Naive thymus-derived CD4-positive, alpha-beta T cell (primary cell): ENCODE measurements around the gene MCM5. TPM values are rescaled to one million over a fixed set of nuclear protein-coding genes. Genes with fewer than 3 reads are reported as not detected.
"Not testable (repeated sequence)": the region's sequence is repeated elsewhere in the genome, so short reads cannot be mapped to it uniquely, and the experiment has no call there.

Experiments
- ATAC-seq: fragments of 150-1000 bp; cut with Tn5 transposase; 2 replicates; pipeline ENCODE4 v1.10.0; 2021; ENCODE audit warnings: mild to moderate bottlenecking, moderate library complexity
- CTCF ChIA-PET: fragments of 350-600 bp; sonication (Branson Sonifier 250); formaldehyde crosslinking; loops from one replicate; lab custom pipeline; 2021; ENCODE audit warnings: antibody characterized with exemption; lab: Charles Lee
- POLR2A ChIA-PET: fragments of 350-600 bp; sonication (Branson Sonifier 250); formaldehyde crosslinking; loops from one replicate; lab custom pipeline; 2021; ENCODE audit warnings: antibody characterized with exemption, inconsistent platforms; lab: Charles Lee
- DNase-seq, 9 donors: peaks; one replicate each; pipeline versions ENCODE4 v3.0.0 to v3.0.0-alpha.2; 2020 to 2022; ENCODE audit warnings: mixed read lengths in 1 of 9
- H3K27ac ChIP-seq: one replicate; pipeline ENCODE4 v1.7.0; 2013; ENCODE audit warnings: mild to moderate bottlenecking, low read depth, low read length, moderate library complexity
- H3K27me3 ChIP-seq, 2 donors: one replicate each; pipeline ENCODE4 v1.7.0; 2013; ENCODE audit warnings: low read length in 2 of 2, mild to moderate bottlenecking in 2 of 2, moderate library complexity in 2 of 2; ENCODE audit not compliant: control insufficient read depth in 2 of 2, insufficient read depth in 2 of 2
- H3K36me3 ChIP-seq, 3 experiments: 1 replicate in 2 of 3; 2 replicates in 1 of 3; pipeline ENCODE4 v1.7.0; 2013; ENCODE audit warnings: low read length in 3 of 3, mild to moderate bottlenecking in 3 of 3, moderate library complexity in 1 of 3; ENCODE audit not compliant: insufficient read depth in 3 of 3, control insufficient read depth in 2 of 3
- H3K4me1 ChIP-seq, 2 donors: one replicate each; pipeline ENCODE4 v1.7.0; 2013; ENCODE audit warnings: low read length in 2 of 2, mild to moderate bottlenecking in 2 of 2, moderate library complexity in 1 of 2; ENCODE audit not compliant: control insufficient read depth in 2 of 2, insufficient read depth in 2 of 2
- H3K4me3 ChIP-seq: 2 replicates; pipeline ENCODE4 v1.7.0; 2013; ENCODE audit warnings: mild to moderate bottlenecking, low read length
- H3K9me3 ChIP-seq, 3 experiments: 1 replicate in 2 of 3; 2 replicates in 1 of 3; pipeline ENCODE4 v1.7.0; 2013; ENCODE audit warnings: low read length in 3 of 3; ENCODE audit not compliant: control insufficient read depth in 2 of 3
- H3K27ac Mint-ChIP-seq, 9 donors: one replicate each; pipeline ENCODE4 v1.8.0; 2020 to 2022; ENCODE audit warnings: mixed read lengths in 9 of 9, mild to moderate bottlenecking in 8 of 9, moderate library complexity in 5 of 9, inconsistent platforms in 2 of 9
- H3K27me3 Mint-ChIP-seq, 5 donors: one replicate each; pipeline ENCODE4 v1.8.0; 2021 to 2022; ENCODE audit warnings: mixed read lengths in 5 of 5, mild to moderate bottlenecking in 1 of 5
- H3K36me3 Mint-ChIP-seq, 5 donors: one replicate each; pipeline ENCODE4 v1.8.0; 2020 to 2022; ENCODE audit warnings: mixed read lengths in 5 of 5, mild to moderate bottlenecking in 3 of 5, inconsistent platforms in 1 of 5
- H3K4me1 Mint-ChIP-seq, 7 donors: one replicate each; pipeline ENCODE4 v1.8.0; 2020 to 2022; ENCODE audit warnings: mixed read lengths in 7 of 7, mild to moderate bottlenecking in 3 of 7, inconsistent platforms in 1 of 7
- H3K4me3 Mint-ChIP-seq, 10 donors: one replicate each; pipeline ENCODE4 v1.8.0; 2020 to 2022; ENCODE audit warnings: mild to moderate bottlenecking in 10 of 10, mixed read lengths in 10 of 10, moderate library complexity in 6 of 10, inconsistent platforms in 2 of 10
- H3K9me3 Mint-ChIP-seq, 11 donors: one replicate each; pipeline ENCODE4 v1.8.0; 2020 to 2022; ENCODE audit warnings: mixed read lengths in 11 of 11, mild to moderate bottlenecking in 4 of 11, inconsistent platforms in 1 of 11, moderate library complexity in 1 of 11
- intact Hi-C, 2 donors: fragments of 100-400 bp; cut with micrococcal nuclease; formaldehyde crosslinking; loops; one replicate each; pipeline ENCODE4 v1.15.1; 2023
- polyA plus RNA-seq, 2 donors: library from polyadenylated mRNA; unstranded; fragments of 300-500 nt; fragmentation: Illumina TruSeq; gene quantifications; one replicate each; pipeline ENCODE4 v1.2.3, GENCODE V29; 2021
- total RNA-seq, 6 experiments: library from RNA in 5 of 6; stranded (reverse) in 5 of 6; gene quantifications; 1 replicate in 5 of 6; 2 replicates in 1 of 6; pipeline ENCODE4 v1.2.3 and lab custom pipeline; 2021 to 2026

Gene MCM5
- total and polyA plus RNA-seq, 7 experiments from 2014 or later = 19.7 to 208 (median 37.3) TPM

- CTCF ChIA-PET = no interaction called here
- Mint-ChIP-seq H3K4me1 (no peaks in the 10 kb centered on the region), H3K27me3 (no peaks in the 10 kb centered on the region), H3K36me3 (peaks cover 0 to 12% (median 6%) of the 10 kb centered on the region in 5 donors), H3K4me3 (no peak overlapping the region), H3K27ac (no peak overlapping the region), H3K9me3 (peaks cover 0 to 7% (median 0%) of the 10 kb centered on the region in 11 donors)
- Histone ChIP-seq H3K9me3 (no peaks in the 10 kb centered on the region), H3K4me3 (no peak overlapping the region), H3K27ac (no peak overlapping the region), H3K27me3 (no peaks in the 10 kb centered on the region), H3K4me1 (no peaks in the 10 kb centered on the region), H3K36me3 (no peaks in the 10 kb centered on the region)
- ATAC-seq = no peak
- intact Hi-C loops = no loop called here
- POLR2A ChIA-PET = no interaction called here
- DNase-seq = no peak
These were observed 63.4 kb downstream of the MCM5 start for GRCh38 chr22:35463231-35463933.

GRCh38 chr22:35464399-35464798, 64.5 kb downstream of the MCM5 start:
- Mint-ChIP-seq H3K27ac (no peak overlapping the region), H3K9me3 (peaks cover 0 to 7% (median 0%) of the 10 kb centered on the region in 11 donors), H3K4me1 (no peaks in the 10 kb centered on the region), H3K4me3 (no peak overlapping the region), H3K27me3 (no peaks in the 10 kb centered on the region), H3K36me3 (peaks cover 0 to 12% (median 6%) of the 10 kb centered on the region in 5 donors)
- H3K9me3 ChIP-seq = no peaks in the 10 kb centered on the region
- H3K4me1 ChIP-seq = no peaks in the 10 kb centered on the region
- H3K4me3 ChIP-seq = no peak overlapping the region
- no peaks in the 10 kb centered on the region for H3K36me3 ChIP-seq
- no peak for DNase-seq
- CTCF ChIA-PET = no interaction called here
- POLR2A ChIA-PET = no interaction called here
- intact Hi-C loops = no loop called here
- H3K27me3 ChIP-seq = no peaks in the 10 kb centered on the region
- H3K27ac ChIP-seq = no peak overlapping the region
- no peak for ATAC-seq

- Histone ChIP-seq H3K36me3 (no peaks in the 10 kb centered on the region), H3K9me3 (no peaks in the 10 kb centered on the region), H3K27ac (no peak overlapping the region), H3K27me3 (no peaks in the 10 kb centered on the region), H3K4me3 (no peak overlapping the region), H3K4me1 (no peaks in the 10 kb centered on the region)
- intact Hi-C loops = no loop called here
- ATAC-seq (no peak), DNase-seq (no peak)
- Mint-ChIP-seq H3K27ac (no peak overlapping the region), H3K9me3 (peaks cover 0 to 7% (median 0%) of the 10 kb centered on the region in 11 donors), H3K36me3 (peaks cover 0 to 13% (median 6%) of the 10 kb centered on the region in 5 donors), H3K4me3 (no peak overlapping the region), H3K27me3 (no peaks in the 10 kb centered on the region), H3K4me1 (no peaks in the 10 kb centered on the region)
- POLR2A ChIA-PET = interaction anchor here (0.8 kb wide), 1 partner anchor 12 kb away, joined by 3 read pairs; no protein-coding TSS in a partner anchor
- CTCF ChIA-PET = no interaction called here
These were observed 65.3 kb downstream of the MCM5 start for GRCh38 chr22:35465109-35465701.

GRCh38 chr22:35467681-35468434, 67.9 kb downstream of the MCM5 start:
- Mint-ChIP-seq H3K4me3 (no peak overlapping the region), H3K4me1 (no peaks in the 10 kb centered on the region), H3K9me3 (peaks cover 0 to 9% (median 0%) of the 10 kb centered on the region in 11 donors), H3K27me3 (no peaks in the 10 kb centered on the region), H3K27ac (no peak overlapping the region), H3K36me3 (peaks cover 0 to 22% (median 16%) of the 10 kb centered on the region in 5 donors)
- no peaks in the 10 kb centered on the region for H3K9me3 ChIP-seq
- no peak overlapping the region for H3K27ac ChIP-seq
- ChIA-PET CTCF (no interaction called here), POLR2A (no interaction called here)
- H3K4me1 ChIP-seq = no peaks in the 10 kb centered on the region
- no peak for DNase-seq
- intact Hi-C loops = no loop called here
- H3K36me3 ChIP-seq = no peaks in the 10 kb centered on the region
- ATAC-seq = no peak
- H3K27me3 ChIP-seq = no peaks in the 10 kb centered on the region
- no peak overlapping the region for H3K4me3 ChIP-seq

GRCh38 chr22:35470903-35471321, 71.0 kb downstream of the MCM5 start:
- H3K4me1 ChIP-seq = no peaks in the 10 kb centered on the region
- intact Hi-C loops = no loop called here
- Mint-ChIP-seq H3K9me3 (peaks cover 0 to 4% (median 0%) of the 10 kb centered on the region in 11 donors), H3K4me1 (peaks cover 0 to 3% (median 0%) of the 10 kb centered on the region in 7 donors), H3K4me3 (no peak overlapping the region), H3K36me3 (peaks cover 0 to 17% (median 12%) of the 10 kb centered on the region in 5 donors), H3K27ac (no peak overlapping the region), H3K27me3 (peaks cover 0 to 9% (median 2%) of the 10 kb centered on the region in 5 donors)
- H3K9me3 ChIP-seq = no peaks in the 10 kb centered on the region
- no peaks in the 10 kb centered on the region for H3K27me3 ChIP-seq
- no peak overlapping the region for H3K27ac ChIP-seq
- no peak for DNase-seq
- H3K4me3 ChIP-seq = no peak overlapping the region
- ChIA-PET CTCF (no interaction called here), POLR2A (no interaction called here)
- no peak for ATAC-seq
- no peaks in the 10 kb centered on the region for H3K36me3 ChIP-seq

GRCh38 chr22:35471566-35471965, 71.6 kb downstream of the MCM5 start:
- H3K27ac Mint-ChIP-seq, H3K27ac ChIP-seq, H3K9me3 ChIP-seq, DNase-seq, H3K4me3 Mint-ChIP-seq, H3K9me3 Mint-ChIP-seq, POLR2A ChIA-PET, CTCF ChIA-PET, H3K4me1 ChIP-seq, ATAC-seq, H3K4me3 ChIP-seq, H3K4me1 Mint-ChIP-seq, H3K36me3 ChIP-seq, H3K27me3 ChIP-seq, intact Hi-C loops: not testable (repeated sequence)
- Mint-ChIP-seq H3K27me3 (peaks cover 2 to 16% (median 4%) of the 10 kb centered on the region in 5 donors), H3K36me3 (peaks cover 0 to 17% (median 12%) of the 10 kb centered on the region in 5 donors)
